ENCODE results near the gene SAP30L.

- no peak for TF ChIP-seq EP300 (IDR thresholded peaks at IDR 0.05; ENCODE audit: borderline replicate concordance)
- TF ChIP-seq YY1 (IDR thresholded peaks at IDR 0.05; ENCODE audit: low read depth) = no peak
- TF ChIP-seq TEAD4 (IDR thresholded peaks at IDR 0.05) = no peak
These were observed 28.9 kb downstream of the SAP30L start for GRCh38 chr5:154474396-154475334.

Measured in Ishikawa (cell line).